HG03095 (cell line): ENCODE data around the gene CLCN7.
"Not testable (repeated sequence)": the region's sequence is repeated elsewhere in the genome, so short reads cannot be mapped to it uniquely, and the experiment has no call there.

Experiments
- ATAC-seq: cut with Tn5 transposase; IDR thresholded peaks from one replicate; pipeline ENCODE4 v1.9.1; 2021; ENCODE audit warnings: moderate library complexity; ENCODE audit not compliant: unreplicated experiment

CLCN7 gene

GRCh38 chr16:1488619-1489018 is 13.8 kb upstream of the CLCN7 start, which contains the start of gene PTX4:
Gene PTX4, minus strand, starts transcription at chr16:1488944. Its CDS starts 35 bp downstream, at chr16:1488909.
- no peak for ATAC-seq

- no peak for ATAC-seq
These were observed 13.3 kb upstream of the CLCN7 start for GRCh38 chr16:1488054-1488601.

GRCh38 chr16:1487395-1488053 is 12.7 kb upstream of the CLCN7 start:
- no peak for ATAC-seq

DNA sequence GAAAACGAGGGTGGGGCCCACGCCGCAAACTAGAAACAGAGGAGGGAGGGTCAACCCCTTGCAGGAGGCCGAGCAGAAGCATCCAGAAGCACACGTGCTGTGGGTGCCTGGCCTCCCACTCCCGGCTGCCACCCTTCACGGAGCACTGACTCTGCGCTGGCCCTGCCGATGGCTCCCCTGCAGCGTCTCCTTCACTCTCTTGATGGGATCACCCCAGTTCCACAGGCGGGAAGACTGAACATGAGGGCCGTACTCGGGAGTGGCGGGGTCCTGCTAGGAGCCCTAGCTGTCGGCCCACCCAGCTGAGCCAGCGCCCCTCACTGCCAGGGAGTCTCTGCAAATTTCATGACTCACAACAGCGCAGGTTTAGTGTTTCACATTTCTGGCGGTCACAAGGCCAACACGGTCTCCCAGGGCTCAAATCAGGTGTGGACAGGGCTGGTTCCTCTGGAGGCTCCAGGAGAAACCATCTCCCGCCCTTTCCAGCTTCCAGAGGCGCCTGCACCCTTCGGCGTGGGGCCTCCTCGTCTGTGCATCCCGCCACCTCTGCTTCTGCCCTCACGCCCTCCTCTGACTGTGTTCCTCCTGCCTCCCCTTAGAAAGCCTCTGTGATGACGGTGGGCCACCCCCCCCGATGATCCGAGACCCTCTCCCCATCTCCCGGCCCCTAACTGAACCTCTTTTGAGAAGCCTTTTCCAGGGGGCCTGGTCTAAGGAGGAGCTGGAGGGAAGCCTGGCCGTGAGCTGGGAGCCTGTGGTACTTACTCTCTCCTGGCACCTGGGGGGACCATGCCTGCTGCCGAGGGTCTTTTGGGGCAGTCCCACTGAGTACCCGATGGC is 11.9 kb upstream of the CLCN7 start:
- no peak for ATAC-seq

DNA sequence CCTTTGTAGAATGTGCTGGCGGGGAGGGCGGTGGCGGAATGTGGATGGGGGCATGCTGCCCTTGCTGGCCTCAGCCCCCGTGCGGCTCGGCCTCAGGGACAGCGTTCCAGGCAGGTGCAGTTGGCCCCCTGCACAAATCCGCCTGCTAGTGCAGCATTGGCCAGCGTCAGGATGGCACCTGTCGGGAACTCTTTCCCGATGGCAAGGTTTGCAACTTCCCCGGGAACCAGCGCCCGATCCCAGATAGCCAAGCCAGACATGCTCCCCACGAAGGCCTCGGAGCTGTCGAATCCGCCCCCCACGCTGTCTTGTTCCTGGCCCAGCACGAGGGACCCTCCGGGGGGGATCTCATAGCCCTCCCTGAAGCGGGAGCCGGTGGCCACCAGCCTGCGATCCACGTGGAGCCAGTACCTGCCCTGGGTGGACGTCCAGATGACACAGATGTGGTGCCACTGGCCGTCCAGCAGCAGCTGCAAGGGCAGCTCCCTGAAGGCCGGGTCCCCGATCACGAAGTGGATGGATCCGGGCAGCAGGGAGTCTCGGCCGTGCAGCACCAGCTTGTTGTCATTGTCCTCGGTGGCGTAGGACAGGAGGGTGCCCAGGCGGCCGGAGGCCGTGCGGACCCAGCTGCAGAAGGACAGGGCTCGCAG is 11.1 kb upstream of the CLCN7 start:
- ATAC-seq = no peak

DNA sequence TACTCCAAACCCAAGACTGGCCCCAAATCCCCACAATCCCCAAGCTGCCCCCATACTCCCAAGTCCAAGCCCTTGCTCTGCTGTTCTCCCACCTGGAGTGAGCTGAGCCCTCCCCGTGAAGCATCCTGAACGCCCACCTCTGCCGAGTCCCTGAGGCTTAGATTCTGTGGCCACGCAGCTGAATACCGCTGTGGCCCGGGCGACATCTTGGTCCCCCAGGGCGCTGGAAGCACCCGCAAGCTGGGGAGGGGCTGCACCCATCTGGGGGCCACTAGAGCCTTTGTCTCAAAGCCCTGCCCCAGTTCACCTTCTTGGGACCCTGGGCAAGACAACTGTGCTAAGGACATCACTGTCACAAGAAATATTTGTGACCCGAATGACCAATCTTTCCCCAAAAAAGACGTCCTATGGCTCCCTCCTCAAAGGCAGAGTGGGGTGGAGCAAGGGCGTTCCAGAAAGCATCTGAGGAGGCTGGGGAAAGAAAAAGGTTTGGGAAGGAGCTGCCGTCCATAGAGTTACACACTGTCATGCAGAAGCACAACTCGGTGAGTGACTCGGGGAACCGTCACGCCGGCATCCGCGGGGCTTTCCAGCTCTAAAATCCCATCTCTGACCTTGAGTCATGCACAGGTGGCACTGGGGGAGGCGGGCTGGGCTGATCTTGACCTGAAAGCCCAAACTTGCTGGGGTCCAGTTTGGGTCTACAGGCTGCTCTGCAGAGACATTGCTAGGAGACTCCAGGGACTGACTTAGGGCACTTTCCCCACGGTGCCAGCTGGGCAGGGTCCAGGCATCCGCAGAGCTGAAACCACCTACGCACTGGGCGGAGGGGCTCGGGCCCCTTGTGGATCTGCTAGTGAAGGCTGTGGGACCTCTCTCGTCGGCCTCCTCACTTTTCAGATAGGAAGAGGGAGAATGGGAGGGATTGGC is 7.3 kb upstream of the CLCN7 start:
- ATAC-seq = no peak

GRCh38 chr16:1478937-1479336 is 4.1 kb upstream of the CLCN7 start:
- not testable (repeated sequence) for ATAC-seq

GRCh38 chr16:1477033-1477432 is 2.2 kb upstream of the CLCN7 start:
- ATAC-seq = no peak

GRCh38 chr16:1475552-1476114 is 805 bp upstream of the CLCN7 start:
- ATAC-seq = no peak

- peak; percentile 22 for ATAC-seq
These were observed 589 bp downstream of the CLCN7 start for GRCh38 chr16:1474082-1474795.

DNA sequence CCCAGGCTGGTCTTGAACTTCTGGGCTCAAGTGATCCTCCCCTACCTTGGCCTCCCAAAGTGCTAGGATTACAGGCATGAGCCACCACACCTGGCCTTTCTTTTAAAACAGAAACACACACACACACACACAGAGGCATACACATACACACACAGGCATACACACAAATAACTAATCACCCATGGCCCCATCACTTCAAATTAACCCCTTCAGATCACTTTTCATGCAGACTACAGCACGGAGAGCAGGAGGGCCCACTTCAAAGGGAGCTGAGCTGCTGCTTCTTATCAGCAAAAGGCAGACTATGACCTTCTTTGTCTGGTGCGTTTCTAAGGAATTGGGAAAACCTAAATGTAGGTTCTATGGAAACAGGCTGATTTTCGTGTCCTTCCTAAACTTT is 1.9 kb downstream of the CLCN7 start:
- no peak for ATAC-seq

- no peak for ATAC-seq
These were observed 3.1 kb downstream of the CLCN7 start for GRCh38 chr16:1471569-1472194.

GRCh38 chr16:1470481-1471251 is 4.2 kb downstream of the CLCN7 start:
- no peak for ATAC-seq

DNA sequence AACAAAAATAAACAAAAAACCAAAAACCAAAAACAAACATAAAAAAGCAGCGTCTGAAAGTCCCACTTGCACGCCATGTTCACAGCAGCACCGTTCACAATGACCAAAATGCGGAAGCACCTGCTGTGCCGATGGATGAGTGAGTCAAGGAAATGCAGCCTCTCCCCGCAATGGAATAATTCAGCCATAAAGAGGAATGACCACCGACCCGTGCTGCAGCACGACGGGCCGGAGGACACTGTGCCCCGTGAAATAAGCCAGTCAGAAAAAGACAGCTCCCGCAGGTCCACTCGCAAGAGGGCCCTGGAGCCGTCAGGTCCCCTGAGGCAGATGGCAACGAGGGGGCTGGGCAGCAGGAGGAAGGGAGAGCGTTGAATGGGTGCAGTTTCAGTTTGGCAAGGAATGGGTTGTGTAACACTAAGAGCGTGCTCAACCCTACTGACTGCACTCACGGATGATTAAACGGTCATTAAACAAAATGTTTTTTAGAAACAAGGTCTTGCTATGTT is 5.1 kb downstream of the CLCN7 start:
- no peak for ATAC-seq

DNA sequence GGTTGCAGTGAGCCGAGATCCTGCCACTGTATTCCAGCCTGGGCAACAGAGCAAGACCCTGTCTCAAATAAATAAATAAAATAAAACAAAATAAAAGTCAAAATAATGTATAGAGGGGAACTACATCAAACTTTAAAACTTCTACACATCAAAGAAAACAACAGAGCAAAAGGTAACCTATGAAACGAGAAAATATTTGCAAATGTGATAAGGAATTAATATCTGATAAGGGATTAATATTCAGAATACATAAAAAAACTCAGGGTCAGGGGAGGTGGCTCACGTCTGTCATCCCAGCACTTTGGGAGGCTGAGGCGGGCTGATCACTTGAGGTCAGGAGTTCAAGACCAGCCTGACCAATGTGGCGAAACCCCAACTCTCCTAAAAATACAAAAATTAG is 5.7 kb downstream of the CLCN7 start:
- not testable (repeated sequence) for ATAC-seq

DNA sequence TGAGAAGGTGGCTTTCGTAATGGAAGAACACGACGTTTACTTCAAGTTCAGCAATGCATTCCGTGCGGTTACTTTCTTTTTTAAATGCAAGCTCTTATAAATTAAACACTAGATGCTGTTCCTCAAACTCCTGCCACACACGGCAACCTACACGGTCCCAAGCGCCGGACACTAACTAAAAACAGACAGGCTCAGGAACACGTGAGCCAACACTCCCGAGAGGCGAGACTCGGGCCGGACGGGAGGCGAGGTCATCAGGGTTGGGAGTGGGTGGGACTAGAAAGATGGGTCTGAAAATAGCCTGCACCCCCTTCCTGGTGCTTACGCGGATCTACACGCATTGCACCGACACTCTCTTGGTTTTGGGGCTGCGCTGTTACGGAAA is 6.4 kb downstream of the CLCN7 start:
- no peak for ATAC-seq

GRCh38 chr16:1466968-1467521 is 7.8 kb downstream of the CLCN7 start:
- ATAC-seq = no peak

DNA sequence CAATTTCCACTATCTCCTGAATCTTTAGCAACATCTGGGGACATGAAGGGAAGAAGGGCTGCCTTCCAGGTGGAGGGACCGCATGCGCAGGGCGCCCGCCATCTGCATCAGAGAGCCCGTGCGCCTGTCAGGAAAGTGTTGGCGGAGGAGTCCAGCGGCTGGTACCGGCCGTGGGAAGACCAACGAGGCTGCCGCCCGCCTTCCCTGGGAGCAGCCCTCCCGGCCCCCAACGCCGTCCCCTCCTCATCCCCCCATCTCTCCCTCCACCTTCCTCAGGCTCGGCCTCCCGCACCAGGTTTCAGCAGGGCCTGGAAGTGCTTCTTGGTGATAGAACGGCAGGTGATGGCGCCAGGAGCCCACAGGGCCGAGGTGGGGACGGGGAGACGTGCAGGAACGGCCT is 8.8 kb downstream of the CLCN7 start:
- no peak for ATAC-seq
